Activated gamma-delta T cell treated with anti-CD3 and anti-CD28 coated beads, Interleukin-2, amount 50 U/mL, for 16 hours (primary cell): Measurements from ENCODE around the gene ZGLP1.
A peak's percentile ranks its signal among the peaks of the same experiment; 100 is the strongest.
"Not testable (repeated sequence)": the region's sequence is repeated elsewhere in the genome, so short reads cannot be mapped to it uniquely, and the experiment has no call there.

Source experiments
- DNase-seq: peaks from one replicate; pipeline ENCODE4 v3.0.0-alpha.2; 2020; ENCODE audit warnings: low read depth

Gene ZGLP1

GRCh38 chr19:10293637-10294367 is 15.8 kb downstream of the ZGLP1 start:
- DNase-seq = no peak

GRCh38 chr19:10292789-10293636 is 16.6 kb downstream of the ZGLP1 start:
- no peak for DNase-seq

- DNase-seq = peak; percentile 50
These were observed 17.3 kb downstream of the ZGLP1 start for GRCh38 chr19:10292206-10292788.

GRCh38 chr19:10291554-10292205 is 17.9 kb downstream of the ZGLP1 start:
- no peak for DNase-seq

- DNase-seq = no peak
These were observed 18.6 kb downstream of the ZGLP1 start for GRCh38 chr19:10290876-10291553.

DNA sequence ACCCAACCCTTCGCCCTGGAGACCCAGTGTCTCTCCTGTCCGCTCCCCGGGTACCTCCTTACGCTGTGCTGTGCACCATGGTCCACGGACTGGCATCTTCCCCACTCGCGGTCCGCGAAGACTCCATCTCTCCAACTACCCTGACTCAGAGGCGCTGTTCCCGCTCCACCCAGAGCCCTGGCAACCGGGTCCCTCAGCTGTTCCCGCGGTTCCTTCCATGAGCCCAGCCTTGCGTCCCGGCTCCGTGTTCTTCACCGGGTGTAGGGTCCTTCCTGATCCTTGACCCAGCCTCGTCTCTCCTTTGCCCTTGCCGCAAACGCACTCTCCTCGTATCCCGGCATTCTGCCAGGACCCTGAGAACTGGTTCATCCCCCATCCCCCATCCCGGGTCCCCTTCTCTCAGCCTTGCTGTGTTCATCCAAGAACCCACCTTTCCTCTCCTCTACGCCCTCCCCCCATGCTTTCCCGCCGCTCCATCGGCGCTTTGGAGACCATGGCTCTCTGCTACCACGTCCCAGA is 19.2 kb downstream of the ZGLP1 start:
- no peak for DNase-seq

DNA sequence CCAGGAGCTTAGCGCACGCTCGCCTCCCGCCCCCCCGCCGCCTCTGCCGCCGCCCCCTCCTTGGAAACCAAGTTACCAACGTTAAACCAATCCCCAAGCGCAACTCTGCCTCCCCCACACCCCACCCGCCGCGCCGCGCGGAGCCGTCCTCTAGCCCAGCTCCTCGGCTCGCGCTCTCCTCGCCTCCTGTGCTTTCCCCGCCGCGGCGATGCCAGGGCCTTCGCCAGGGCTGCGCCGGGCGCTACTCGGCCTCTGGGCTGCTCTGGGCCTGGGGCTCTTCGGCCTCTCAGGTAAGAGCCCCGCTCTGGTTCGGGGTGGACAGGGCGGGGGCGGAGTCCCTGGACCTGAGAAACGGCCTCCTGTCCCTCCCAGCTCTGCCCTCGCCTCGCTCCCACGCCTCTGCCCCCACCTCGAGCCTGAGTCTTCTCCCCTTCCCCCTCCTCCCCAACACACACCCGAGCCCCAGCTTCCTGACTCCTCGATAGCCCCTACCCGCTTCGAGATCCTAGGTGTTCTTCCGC is 19.7 kb downstream of the ZGLP1 start, which contains the start of gene ICAM5:
Gene ICAM5, plus strand, starts transcription at position 117 of the 521 bp plus-strand sequence. Its CDS starts 92 bp downstream, at position 209.
- no peak for DNase-seq

- peak; percentile 60 for DNase-seq
These were observed 20.3 kb downstream of the ZGLP1 start for GRCh38 chr19:10289167-10289835.

DNA sequence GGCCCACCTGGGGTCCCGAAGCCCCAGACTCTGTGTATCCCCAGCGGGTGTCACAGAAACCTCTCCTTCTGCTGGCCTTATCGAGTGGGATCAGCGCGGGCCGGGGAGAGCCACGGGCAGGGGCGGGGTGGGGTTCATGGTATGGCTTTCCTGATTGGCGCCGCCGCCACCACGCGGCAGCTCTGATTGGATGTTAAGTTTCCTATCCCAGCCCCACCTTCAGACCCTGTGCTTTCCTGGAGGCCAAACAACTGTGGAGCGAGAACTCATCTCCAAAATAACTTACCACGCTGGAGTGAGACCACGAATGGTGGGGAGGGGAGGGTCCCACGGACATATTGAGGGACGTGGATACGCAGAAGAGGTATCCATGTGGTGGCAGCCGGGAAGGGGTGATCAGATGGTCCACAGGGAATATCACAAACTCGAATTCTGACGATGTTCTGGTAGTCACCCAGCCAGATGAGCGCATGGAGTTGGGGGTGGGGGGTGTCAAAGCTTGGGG is 20.9 kb downstream of the ZGLP1 start:
- DNase-seq = no peak

GRCh38 chr19:10286803-10287737 is 22.5 kb downstream of the ZGLP1 start, which contains the start of gene ICAM4:
Gene ICAM4 (plus strand): TSS chr19:10286955. CDS start chr19:10287013, 58 bp downstream.
- no peak for DNase-seq

DNA sequence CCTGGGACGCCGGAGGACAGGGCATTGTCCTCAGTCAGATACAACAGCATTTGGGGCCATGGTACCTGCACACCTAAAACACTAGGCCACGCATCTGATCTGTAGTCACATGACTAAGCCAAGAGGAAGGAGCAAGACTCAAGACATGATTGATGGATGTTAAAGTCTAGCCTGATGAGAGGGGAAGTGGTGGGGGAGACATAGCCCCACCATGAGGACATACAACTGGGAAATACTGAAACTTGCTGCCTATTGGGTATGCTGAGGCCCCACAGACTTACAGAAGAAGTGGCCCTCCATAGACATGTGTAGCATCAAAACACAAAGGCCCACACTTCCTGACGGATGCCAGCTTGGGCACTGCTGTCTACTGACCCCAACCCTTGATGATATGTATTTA is 24.2 kb downstream of the ZGLP1 start:
- DNase-seq = no peak

DNA sequence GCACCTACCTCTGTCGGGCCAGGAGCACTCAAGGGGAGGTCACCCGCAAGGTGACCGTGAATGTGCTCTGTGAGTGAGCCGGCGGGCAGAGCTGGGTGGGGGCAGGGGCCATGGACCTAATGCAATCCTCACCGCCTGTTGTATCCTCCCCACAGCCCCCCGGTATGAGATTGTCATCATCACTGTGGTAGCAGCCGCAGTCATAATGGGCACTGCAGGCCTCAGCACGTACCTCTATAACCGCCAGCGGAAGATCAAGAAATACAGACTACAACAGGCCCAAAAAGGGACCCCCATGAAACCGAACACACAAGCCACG is 24.7 kb downstream of the ZGLP1 start:
- DNase-seq = no peak

- no peak for DNase-seq
These were observed 25.3 kb downstream of the ZGLP1 start for GRCh38 chr19:10284065-10284959.

GRCh38 chr19:10283301-10284064 is 26.1 kb downstream of the ZGLP1 start:
- no peak for DNase-seq

DNA sequence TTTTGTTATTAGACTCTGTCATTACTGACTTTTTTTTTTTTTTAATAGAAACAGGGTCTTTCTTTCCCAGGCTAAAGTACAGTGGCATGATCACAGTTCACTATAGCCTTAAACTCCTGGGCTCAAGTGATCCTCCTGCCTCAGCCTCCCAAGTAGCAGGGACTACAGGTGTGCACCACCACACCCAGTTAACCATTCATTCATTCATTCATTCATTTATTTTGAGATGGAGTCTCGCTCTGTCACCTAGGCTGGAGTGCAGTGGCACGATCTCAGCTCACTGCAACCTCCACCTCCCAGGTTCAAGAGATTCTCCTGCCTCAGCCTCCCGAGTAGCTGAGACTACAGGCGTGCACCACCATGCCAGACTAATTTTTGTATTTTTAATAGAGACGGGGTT is 27.6 kb downstream of the ZGLP1 start:
- DNase-seq = not testable (repeated sequence)

DNA sequence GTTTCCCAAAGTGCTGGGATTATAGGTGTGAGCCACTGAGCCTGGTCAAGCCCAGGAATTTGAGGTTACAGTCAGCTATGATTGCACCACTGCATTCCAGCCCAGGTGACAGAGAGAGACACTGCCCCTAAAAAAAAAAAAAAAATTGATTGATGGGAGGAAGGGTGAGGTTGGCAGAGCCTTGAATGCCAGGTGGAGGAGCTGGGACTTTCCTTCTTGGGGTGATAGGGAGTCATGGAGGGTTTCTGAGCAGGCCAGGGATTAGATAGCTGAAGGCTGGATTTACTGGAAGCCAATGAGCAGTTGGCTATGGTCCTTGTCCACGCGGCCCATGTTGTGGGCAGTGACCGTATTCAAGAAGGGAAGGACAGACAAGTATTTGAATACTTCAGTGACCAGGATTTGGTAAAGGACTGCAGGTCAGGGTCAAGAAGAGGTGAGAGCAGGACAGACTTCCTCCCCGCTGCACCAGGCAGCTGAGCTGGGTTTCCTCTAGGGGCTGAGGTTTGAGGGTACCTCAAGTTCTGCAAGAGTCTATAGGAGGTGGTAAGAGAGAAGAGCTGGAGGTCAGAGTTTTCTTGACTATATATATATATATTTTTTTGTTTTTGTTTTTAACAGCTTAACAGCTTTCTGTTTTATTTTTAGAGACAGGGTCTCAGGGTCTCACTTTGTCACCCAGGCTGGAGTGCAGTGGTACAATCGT is 29.7 kb downstream of the ZGLP1 start:
- no peak for DNase-seq

DNA sequence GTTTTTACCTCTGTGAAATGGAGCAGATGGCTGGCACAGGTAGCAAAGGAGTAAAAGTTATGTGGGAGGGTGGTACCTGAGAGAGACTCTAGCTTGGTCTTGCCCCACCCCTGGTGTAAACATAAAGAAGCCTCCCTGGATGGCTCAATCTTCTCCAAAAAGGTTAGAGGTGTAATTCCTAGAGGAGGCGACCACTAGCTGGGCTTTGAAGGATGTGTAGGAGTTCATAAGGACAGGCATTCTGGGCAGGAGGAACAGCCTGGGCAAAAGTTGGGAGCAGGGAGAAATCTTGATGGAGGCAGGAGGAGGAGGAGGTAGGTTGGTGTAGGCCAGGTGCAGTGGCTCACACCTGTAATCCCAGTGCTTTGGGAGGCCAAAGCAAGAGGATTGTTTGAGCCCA is 30.7 kb downstream of the ZGLP1 start:
- DNase-seq = no peak
